HPDE6-E6E7 (cell line): ENCODE measurements around the gene GSTO2.

Experiments
- DNase-seq: peaks from one replicate; pipeline ENCODE4 v3.0.0; 2011; ENCODE audit warnings: missing footprints; ENCODE audit errors: extremely low spot score

Gene GSTO2

DNA sequence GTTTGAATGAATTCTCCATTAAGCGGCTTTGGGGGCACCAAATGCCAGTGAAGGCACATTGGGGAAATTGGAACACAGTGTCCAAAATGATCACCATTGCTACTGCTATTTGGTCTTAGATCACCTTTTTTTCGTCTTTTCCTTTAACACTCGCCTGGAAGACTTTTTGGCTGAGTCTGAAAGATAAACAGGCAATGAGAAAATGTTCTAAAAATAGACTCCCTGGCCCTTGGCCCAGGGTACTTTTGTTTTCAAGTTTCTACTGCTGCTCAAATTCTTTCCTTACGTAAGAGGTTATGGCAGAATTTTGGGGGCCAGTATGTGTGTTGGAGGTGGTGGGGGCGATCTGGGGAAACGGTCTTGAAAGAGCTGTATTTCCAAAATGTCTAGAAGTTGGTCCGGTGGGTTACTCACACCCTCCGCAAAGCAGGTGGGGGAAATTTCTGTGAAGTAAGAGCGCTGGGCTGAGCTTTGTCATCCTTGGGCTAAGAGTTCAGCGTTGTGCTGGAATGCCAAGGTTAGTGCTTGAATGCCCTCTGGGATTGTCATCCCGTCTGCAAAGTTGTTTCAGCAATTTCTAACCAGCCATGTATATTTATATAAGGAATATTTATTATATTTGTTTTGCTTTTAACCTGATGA is 70.6 kb downstream of the GSTO2 start:
- DNase-seq, result no peak

DNA sequence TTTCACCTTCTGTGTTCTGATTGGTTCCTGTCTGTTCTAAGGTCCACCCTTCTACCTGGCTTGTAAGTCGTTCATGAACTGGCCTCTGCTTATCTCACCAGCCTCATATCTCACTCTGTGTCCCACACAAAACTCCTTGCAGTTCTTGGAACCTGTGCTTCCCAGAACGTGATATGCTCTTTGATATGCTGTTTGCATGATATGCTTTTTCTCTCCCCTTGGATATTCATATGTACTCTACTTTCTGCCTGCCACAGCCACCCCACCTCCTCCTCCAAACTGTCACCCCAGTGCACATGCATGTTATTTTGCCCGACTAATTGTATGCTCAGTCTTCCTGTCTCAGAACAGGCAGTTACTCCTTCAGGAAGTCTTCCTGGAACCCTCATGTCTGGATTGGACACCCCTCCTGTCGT is 71.1 kb downstream of the GSTO2 start:
- DNase-seq, result no peak

DNA sequence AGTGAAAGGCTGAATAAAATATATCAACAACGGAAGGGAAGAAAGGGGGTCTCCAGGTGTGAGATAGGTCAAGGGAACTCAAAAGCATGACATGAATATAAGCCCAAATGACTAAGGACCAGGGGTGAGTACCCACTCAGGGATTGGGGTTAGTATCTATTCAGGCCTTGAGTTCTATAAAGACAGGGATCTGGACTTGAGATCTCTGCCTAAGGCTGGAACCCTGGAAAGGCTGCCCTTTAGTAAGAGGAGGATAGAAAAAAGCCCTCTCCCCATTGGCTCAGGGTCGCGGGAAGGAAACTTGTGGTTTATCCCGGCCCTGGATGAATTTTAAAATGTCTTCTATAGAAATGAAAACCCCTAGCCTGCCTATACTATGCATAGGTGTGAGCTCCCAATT is 71.7 kb downstream of the GSTO2 start:
- DNase-seq, result no peak

DNA sequence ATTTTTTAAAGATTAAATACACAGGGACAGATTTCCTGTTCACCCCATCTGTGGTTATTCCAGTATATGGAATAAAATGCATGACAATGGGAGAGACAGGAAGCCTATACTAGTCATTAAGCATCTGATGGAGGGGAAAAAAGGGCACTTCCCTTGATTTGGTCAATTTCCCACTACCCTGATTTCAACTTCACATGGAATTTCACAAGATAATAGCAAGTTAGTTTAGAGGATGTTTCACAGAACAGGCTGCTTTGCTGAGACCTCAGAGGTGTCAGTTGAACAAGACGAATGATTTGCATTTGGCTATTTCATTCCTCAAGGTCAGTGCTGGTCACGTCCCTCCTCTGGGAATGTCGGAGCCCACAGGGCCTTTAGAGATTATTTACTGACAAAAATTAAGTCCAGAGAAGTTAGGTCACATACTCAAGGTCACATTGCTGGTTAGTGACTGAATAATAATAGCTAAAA is 74.0 kb downstream of the GSTO2 start:
- DNase-seq, result no peak

DNA sequence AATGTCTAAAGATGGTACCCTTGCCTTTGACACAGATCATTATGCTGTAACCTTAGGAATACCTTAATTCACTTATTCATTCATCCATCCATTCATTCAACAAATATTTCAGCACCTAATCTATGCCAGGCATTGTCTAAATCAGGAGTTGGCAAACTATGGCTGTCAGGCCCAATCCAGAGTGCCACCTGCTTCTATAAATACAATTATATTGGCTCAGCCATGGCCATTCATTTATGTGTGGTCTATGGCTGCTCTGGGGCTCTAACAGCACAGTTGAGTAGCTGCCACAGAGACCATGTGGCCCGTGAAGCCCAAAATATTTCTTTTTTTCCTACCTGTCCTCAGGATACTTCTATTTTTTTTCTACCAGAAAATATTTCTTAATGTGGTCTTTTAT is 75.2 kb downstream of the GSTO2 start:
- DNase-seq, result no peak

DNA sequence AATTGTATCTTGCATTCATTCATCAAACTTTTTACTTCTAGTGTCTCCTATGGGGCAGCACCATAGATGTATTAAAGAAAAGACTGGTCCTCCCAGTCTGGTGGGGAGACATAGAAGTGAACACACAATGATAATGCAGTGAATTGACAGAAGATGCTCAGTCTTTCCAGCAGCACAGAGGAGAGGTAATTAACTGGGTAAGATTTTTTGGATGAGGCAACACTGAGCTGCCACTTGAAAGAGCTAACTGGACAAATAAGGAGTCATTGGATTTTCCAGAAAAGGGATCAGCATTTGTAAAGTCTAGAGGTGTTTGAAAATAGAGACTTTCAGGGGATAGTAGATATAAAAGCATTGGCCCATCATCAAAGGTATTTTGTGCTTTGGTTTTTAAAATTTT is 76.5 kb downstream of the GSTO2 start:
- no peak for DNase-seq

DNA sequence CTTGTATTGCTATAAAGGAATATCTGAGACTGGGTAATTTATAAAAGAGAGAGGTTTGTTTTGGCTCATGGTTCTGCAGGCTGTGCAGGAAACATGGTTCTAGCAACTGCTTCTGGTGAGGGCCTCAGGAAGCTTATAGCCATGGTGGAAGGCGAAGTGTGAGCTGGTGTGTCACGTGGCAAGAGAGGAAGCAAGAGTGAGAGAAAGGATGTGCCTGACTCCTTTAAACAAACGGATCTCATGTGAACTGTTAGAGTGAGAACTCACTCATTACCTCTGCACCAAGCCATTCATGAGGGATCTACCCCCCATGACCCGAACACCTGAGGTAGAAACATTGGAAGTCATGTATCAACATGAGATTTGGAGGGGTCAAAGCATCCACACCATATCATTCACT is 77.0 kb downstream of the GSTO2 start:
- DNase-seq, result no peak

DNA sequence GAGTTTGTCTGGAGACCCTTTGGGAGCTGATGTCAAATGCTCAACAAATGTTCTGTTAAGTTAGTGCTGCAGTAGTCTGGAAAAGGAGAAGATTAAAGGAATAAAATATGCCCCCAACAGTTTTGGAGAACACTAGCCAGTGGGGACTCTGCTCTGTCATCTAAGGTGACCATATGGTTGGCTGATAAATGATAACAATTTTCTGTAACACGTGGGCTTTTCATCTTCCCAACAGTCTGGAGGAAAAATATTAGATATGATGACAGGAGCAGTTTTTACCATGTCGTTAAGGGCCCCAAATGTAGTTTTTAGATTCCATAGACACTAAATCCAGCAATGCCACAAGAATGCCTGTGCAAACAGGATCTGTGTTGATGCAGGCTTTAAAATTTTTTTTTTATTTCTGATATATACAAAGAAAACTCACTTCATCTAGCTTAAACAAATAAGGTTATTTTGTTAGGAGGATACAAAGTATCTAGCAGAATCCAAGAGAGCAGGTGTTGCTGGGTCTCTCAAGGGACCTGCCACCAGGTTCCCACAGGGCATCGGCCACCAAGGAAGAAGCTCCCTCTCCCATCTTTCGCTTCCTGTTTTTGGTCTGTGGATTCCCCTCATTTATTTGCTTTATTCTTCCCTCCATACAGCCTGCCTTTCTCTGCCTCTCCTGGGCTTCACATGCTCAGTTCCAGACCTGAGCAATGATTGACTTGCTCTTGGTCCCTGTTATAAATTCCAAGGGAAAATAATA is 78.5 kb downstream of the GSTO2 start:
- DNase-seq, result no peak

DNA sequence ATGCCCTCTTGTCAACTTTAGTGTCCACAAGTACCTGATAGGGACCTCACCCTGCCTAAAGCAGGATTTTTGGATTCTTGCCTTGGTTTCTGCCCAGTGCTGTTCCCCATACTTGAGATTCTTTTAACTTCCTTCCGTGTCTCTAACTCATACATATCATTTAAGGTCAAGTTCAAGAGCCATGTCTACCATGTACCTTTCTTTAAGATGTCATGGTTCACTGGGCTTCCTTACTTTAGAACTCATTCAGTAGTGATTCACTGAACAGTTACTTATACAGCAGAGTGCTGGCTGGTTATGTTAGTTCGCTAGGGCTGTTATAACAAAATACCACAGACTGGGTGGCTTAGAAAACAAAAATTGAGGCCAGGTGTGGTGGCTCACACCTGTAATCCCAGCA is 79.6 kb downstream of the GSTO2 start:
- DNase-seq, result no peak

DNA sequence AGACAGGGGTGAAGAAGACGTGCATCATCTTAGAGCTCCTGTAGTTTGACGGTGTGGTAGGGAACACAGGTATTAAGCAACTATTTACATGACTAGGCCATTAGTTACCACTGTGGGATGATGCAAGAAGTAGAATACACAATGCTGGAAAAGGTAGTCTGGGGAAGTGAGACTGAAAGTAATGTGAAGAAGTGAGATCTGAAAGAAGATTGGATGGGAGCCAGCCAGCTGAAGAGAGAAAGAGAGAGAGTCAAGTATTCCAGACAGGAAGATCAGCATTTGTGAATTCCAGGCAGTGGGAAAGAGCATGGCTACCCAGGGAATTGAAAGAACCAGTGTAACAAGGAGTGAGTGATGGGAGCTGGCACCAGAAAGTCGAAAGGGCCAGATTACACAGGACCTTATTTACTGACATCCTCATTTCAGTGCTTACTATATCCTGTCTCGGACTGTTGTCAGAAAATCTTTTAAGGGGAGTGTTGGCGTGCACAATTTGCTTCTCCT is 80.7 kb downstream of the GSTO2 start:
- DNase-seq, result peak; percentile 76

DNA sequence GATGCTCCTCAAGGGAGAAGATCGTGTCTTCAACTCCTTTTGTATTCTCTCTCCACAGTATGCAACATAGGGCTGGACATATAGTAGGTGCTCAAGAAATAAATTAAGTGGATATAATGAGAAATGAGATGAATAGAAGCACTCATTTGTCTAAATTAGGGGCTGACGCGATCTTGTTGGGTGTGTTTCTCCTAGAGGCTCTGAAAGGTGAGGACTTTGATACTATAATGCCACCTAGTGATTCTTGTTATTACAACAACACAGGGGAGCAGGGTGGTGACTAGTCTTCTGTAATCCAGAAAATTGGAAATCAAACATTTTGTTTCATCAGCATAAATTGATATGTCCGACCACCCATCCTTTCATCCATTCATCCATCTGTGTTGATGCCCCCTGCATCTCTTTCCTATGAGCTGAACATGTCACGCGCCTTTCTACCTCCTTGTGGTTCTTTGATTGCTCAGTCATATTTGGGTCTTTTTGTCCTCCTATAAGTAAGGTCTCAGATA is 81.2 kb downstream of the GSTO2 start:
- no peak for DNase-seq

DNA sequence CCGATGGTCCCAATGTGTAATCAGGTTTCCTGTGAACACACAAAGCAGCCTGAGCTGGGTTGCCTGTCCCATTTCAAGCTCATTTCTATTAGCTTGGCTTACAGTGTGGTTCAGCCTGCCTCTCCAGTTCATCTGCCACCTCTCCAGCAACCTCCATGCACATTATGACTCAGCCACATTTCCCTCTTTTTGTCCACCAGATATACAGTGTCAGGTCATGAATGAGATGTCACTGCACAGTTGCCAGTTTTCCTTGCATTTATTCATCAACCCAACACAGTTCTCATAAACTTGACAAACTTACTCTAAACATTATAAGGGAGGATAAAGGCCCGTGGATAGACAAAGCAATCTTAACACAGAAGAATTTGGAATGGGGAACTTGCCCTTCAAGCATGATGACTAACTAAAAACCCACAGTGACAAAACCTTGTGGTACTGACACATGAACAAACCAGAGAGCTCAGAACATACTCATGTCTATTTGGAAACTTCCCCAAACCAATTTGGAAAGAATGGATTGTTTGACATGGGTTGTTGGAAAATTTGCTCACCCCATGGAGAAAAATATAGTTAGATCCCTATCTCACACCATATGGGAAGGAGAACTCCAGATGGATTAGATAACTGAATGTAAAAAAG is 82.2 kb downstream of the GSTO2 start:
- DNase-seq, result no peak

DNA sequence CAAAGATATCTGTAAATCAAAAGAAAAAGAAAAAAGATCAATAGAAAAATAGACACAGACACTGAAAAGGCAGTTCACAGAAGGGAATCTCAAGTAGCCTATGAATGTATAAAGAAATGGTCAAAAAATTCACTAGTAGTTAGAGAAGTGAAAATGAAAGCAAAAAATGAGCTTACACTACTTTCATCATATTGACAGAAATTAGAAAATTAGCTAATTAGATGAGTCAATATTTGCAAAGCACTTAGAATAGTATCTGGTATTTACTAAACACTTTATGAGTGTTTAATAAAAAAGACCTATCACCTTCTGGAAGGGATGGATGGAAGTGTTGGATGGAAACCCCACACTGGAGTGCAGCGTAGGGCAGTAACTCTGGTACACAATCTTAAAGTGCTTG is 82.9 kb downstream of the GSTO2 start:
- no peak for DNase-seq

DNA sequence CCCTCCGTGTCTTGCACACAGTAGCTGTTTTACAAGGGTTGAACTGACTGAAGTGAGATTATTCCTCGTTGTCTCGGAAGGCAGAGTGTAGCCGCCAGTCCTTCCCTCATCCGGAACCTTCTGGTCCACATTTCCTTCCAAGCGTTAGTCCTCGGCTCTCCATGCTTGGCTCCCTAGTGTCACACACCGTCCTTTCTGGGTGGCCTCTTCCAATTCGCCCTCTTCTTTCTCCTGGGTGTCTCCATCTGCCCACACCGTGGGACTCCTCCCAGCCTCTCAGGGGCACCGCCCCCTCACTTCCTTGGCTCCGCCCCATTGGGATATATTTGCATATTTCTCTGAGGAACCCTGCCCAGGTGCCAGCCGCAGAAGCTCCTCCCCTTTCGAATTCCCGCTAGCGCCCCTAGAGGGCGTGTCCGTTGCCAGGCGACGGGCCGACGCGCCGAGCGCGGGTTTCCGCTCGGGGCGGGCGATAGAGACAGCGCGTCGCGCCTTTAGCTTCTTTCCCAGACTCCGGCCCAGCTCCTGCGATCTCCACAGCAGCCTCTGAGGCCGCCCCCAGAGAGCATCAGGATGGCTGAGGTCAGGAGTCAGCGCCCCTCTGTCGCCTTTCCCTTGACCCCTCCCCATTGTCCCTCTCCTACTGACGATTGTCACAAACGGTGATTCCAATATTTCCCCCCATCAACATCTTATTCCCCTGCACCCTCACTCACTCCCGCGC is 84.5 kb downstream of the GSTO2 start, which contains the start of gene CFAP58:
Gene CFAP58 (plus strand): TSS at position 509 of the 724 bp plus-strand sequence. CDS start 65 bp downstream, at position 574.
- DNase-seq, result peak; percentile 82
